ENCODE results near the gene SPTBN5. TPM values are rescaled to one million over a fixed set of nuclear protein-coding genes. Genes with fewer than 3 reads are reported as not detected.

The SPTBN5 gene
- total RNA-seq, 1 experiment from 2014 or later = 1.9 TPM

- peak; percentile 45 for DNase-seq (ENCODE audit: low read depth)
Measured at GRCh38 chr15:41926185-41927056, 32.6 kb upstream of the SPTBN5 start.

DNA sequence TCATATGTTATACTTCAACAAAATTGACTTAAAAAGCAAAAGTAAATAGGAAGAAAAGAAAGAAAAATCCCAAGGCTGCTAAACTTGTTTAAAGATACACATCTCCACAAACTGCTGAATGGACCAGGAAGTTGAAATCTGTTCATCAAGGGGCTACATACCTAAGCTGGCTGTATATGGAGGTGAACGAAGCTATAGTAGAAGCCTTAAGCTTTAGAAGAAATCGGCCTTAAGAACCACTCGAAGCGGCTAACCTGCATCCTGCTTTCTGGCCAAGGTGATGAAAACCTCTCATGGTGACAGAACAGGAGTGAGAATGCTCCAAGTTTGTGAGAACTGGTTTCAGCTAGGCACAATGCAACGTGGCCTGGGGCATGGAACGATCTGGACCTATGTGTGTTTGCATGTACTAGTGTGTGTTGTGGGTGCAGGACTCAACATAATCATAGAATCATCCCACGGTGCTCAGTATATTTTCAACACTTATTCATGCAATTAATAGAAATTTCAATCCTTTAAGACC is 31.3 kb upstream of the SPTBN5 start:
- no peak for DNase-seq (ENCODE audit: low read depth)

GRCh38 chr15:41923401-41923997 is 29.6 kb upstream of the SPTBN5 start:
- no peak for DNase-seq (ENCODE audit: low read depth)

- DNase-seq (ENCODE audit: low read depth) = no peak
Measured at GRCh38 chr15:41922353-41922752, 28.5 kb upstream of the SPTBN5 start.

- DNase-seq (ENCODE audit: low read depth) = no peak
Measured at GRCh38 chr15:41921639-41922038, 27.8 kb upstream of the SPTBN5 start.

GRCh38 chr15:41921167-41921566 is 27.3 kb upstream of the SPTBN5 start:
- no peak for DNase-seq (ENCODE audit: low read depth)

GRCh38 chr15:41919954-41920538 is 26.2 kb upstream of the SPTBN5 start:
- peak; percentile 87 for DNase-seq (ENCODE audit: low read depth)

DNA sequence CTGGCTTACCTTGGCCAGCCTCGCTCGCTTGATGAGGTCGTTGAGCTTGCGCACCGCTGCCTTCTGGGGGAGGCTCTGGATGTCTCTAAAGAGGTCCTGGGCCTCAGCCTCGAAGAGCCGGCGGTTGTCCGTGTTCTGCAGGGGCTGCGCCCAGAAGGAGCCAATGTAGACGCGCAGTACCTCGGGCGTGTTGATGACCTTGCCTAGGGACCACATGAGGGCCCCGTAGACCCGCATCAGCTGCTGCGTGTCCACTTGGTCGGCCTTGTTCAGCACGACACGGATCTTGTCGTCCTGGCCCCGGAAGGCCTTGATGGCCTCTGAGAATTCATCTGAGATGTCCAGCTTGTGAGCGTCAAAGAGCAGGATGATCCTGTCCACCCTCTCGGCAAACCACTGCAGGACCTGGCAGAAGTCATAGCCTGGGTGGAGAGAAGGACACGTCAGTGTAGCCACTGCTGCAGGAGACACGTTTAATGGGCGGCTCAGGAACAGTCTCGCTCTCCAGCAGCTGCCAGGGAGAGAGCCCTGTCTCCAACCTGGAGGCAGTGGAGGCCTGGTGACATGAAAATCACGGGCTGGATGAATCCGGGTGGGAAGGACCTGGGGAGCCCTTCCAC is 25.5 kb upstream of the SPTBN5 start:
- DNase-seq (ENCODE audit: low read depth) = no peak

- no peak for DNase-seq (ENCODE audit: low read depth)
Measured at GRCh38 chr15:41918506-41919126, 24.8 kb upstream of the SPTBN5 start.

GRCh38 chr15:41917767-41918430 is 24.0 kb upstream of the SPTBN5 start:
- peak; percentile 94 for DNase-seq (ENCODE audit: low read depth)

- no peak for DNase-seq (ENCODE audit: low read depth)
Measured at GRCh38 chr15:41915255-41915994, 21.6 kb upstream of the SPTBN5 start.

DNA sequence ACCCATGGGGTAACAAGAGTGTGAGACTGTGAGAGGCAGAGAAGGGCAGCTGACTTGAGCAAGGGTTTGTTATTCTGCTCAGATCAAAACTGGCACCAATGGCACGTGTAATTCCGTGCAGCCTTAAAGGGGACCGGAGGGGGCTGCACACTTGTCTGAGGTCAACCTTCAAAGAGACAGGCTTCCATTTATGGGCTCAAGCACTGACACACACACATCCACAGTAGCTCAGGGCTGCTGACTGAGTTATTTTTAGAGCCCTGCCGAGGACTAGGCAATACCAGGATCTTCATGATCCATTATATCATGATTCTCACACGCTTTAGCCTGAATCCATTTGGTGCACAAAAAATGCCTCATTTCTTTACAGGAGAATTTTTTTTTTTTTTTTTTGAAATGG is 20.6 kb upstream of the SPTBN5 start:
- peak; percentile 51 for DNase-seq (ENCODE audit: low read depth)

DNA sequence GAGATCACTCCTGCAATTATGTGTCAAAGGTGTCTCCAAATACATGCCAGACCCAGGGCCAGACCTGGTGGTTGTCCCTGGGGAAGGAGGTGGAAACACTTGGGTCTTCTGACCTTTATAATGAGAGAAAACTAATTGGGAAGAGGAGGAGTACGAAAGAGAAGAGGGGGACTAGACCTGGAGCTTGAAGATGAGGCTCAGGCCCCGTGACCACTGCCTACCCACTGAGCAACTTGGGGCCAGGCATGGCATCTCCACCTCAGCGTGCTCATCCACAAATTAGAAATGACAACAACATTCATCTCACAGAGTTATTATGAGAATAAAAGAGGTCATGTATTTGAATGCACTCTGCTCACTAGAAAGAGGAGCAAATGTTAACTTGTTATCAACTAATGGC is 19.4 kb upstream of the SPTBN5 start:
- DNase-seq (ENCODE audit: low read depth) = no peak

GRCh38 chr15:41911691-41912345 is 18.0 kb upstream of the SPTBN5 start:
- no peak for DNase-seq (ENCODE audit: low read depth)

DNA sequence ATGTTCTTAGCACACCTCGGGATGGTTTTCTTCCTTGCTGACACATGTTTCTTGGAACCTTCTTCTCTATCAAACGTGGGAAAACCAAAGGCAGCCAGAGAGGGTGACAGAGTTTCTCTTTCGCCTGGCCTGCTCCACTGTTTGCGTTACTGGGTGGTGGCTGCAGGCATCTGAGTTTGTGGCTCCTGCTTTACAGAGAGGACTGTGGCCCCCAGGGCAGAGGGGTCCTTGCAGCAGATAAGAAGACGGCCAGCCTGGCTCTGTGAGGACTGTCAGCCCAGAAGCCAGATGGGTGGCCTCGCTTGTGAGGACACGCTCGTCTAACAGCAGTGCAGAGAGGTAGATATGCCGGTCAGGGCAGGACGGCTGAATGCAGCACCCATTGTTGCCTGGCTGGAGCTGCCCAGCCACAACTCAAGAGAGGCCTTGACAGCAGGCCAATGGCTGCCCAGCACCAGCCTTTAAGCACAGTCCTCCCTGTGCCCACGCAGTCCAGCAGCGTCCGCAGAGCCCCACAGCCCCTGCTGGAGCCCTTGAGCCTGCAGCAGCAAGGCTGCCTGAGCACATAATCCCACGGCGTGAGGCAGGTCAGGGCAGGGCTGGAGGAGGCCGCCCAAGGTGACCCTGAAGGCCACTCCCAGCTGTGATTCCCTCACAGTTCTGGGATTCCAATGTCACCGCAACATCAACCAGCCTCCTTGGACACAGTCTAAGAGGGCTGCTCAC is 15.0 kb upstream of the SPTBN5 start:
- DNase-seq (ENCODE audit: low read depth) = no peak

DNA sequence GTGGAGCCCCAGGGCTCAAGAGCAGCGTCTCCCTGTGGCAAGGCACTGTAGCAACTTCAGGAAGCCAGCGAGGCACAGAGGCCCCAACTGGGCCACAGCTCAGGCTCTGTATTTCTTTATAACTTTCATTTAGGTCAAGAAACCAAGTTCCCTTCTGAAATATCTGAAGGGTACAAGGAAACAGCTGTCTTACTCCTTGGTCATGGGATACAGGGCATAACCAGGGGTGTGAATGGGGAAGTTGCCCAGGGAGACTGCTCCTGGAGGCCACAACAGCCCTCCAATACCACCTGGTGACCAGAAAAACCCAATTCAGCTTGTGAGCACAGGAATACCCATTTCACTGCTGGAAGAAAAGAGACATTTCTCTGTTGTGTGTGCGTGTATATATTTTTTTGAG is 13.3 kb upstream of the SPTBN5 start:
- DNase-seq (ENCODE audit: low read depth) = no peak

- DNase-seq (ENCODE audit: low read depth) = no peak
Measured at GRCh38 chr15:41906608-41907007, 12.8 kb upstream of the SPTBN5 start.

DNA sequence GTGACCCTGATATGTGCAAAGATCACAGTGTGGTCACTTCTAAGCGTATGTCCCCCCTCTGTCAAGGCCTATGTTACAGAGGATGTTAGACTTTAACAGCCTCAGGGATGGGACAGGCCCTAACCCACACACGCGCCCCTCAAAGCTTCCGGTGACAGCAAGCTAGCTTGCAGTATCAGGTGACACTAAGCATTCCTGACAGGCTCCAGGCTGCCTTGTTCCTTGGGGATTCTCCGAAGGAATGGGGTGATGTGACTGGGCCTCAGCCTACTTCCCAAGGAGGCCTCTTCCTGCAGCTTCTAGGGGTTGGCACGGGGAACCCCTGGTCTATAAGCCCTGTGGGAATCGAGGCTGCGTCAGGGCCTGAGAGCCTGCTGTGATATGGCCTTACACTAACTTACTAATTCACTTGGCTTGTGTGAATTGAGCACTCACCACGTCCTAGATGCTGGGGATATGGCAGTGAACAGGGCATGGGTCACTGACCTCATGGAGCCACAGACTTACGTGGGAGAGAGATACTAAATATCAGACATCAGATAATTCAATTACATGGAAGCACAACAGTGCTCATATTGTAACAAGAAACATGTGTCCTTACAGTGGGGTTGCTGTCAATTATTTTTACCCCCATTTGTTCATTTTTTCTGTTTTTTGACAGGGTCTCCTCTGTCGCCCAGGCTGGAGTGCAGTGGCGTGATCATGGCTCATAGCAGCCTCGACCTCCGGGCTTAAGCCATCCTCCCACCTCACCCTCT is 11.4 kb upstream of the SPTBN5 start:
- no peak for DNase-seq (ENCODE audit: low read depth)

Measured in RPMI7951 (cell line).